Bronchial epithelial cell (primary cell): ENCODE measurements around the gene LAMA5. TPM values are rescaled to one million over a fixed set of nuclear protein-coding genes. Genes with fewer than 3 reads are reported as not detected.
A peak's percentile ranks its signal among the peaks of the same experiment; 100 is the strongest.

Experiments used
- DNase-seq: peaks from one replicate; pipeline ENCODE4 v3.0.0-alpha.2; 2010; ENCODE audit warnings: low read depth
- FAIRE-seq: peaks from 2 replicates; lab custom pipeline; 2011; peaks lifted over from hg19 to GRCh38; lab: Jason Lieb, UNC
- H3K27me3 ChIP-seq: 2 replicates; pipeline ENCODE4 v1.5.1; 2011; ENCODE audit warnings: low read length; ENCODE audit not compliant: control insufficient read depth, insufficient read depth
- H3K36me3 ChIP-seq: 2 replicates; pipeline ENCODE4 v1.5.1; 2011; ENCODE audit warnings: low read length; ENCODE audit not compliant: control insufficient read depth, insufficient read depth
- H3K4me3 ChIP-seq: 2 replicates; pipeline ENCODE4 v1.5.1; 2011; ENCODE audit warnings: mild to moderate bottlenecking, low read depth, low read length, control low read depth
- CTCF ChIP-seq: IDR thresholded peaks from 2 replicates; pipeline ENCODE4 v1.5.1; 2011; ENCODE audit warnings: mild to moderate bottlenecking, moderate library complexity, low read length, control low read depth, inconsistent platforms; ENCODE audit not compliant: insufficient read depth, severe bottlenecking
- total RNA-seq: library from RNA; depleted of rRNA; stranded (reverse); fragments of >200 nt; gene quantifications from 2 replicates; pipeline ENCODE4 v1.2.1, GENCODE V29; 2014

Gene LAMA5
- total RNA-seq, 1 donor from 2014 or later: 61.6 TPM

- no peaks in the 10 kb centered on the region for H3K27me3 ChIP-seq
- H3K4me3 ChIP-seq: no peak overlapping the region
- FAIRE-seq (no peak), DNase-seq (no peak)
- H3K36me3 ChIP-seq: peaks cover 32% of the 10 kb centered on the region
- TF ChIP-seq CTCF: no peak
Measured at GRCh38 chr20:62355878-62356588, 11.1 kb downstream of the LAMA5 start.

- Histone ChIP-seq H3K4me3 (no peak overlapping the region), H3K27me3 (no peaks in the 10 kb centered on the region), H3K36me3 (peaks cover 27% of the 10 kb centered on the region)
- DNase-seq (peak; percentile 50), FAIRE-seq (no peak)
- no peak for TF ChIP-seq CTCF
Measured at GRCh38 chr20:62355516-62355877, 11.6 kb downstream of the LAMA5 start.

GRCh38 chr20:62354811-62355341 lies 12.2 kb downstream of the LAMA5 start:
- no peak for FAIRE-seq
- H3K36me3 ChIP-seq: peaks cover 28% of the 10 kb centered on the region
- no peak for TF ChIP-seq CTCF
- DNase-seq: no peak
- no peak overlapping the region for H3K4me3 ChIP-seq
- H3K27me3 ChIP-seq: no peaks in the 10 kb centered on the region

GRCh38 chr20:62354031-62354808 lies 12.9 kb downstream of the LAMA5 start:
- no peak for TF ChIP-seq CTCF
- FAIRE-seq (no peak), DNase-seq (no peak)
- peaks cover 27% of the 10 kb centered on the region for H3K36me3 ChIP-seq
- no peaks in the 10 kb centered on the region for H3K27me3 ChIP-seq
- H3K4me3 ChIP-seq: no peak overlapping the region

- FAIRE-seq: no peak
- Histone ChIP-seq H3K4me3 (no peak overlapping the region), H3K27me3 (no peaks in the 10 kb centered on the region), H3K36me3 (peaks cover 26% of the 10 kb centered on the region)
- TF ChIP-seq CTCF: no peak
- no peak for DNase-seq
Measured at GRCh38 chr20:62353289-62354030, 13.7 kb downstream of the LAMA5 start.
